ENCODE measurements around the gene ARFRP1.
"Not testable (repeated sequence)": the region's sequence is repeated elsewhere in the genome, so short reads cannot be mapped to it uniquely, and the experiment has no call there.

ARFRP1 gene

DNA sequence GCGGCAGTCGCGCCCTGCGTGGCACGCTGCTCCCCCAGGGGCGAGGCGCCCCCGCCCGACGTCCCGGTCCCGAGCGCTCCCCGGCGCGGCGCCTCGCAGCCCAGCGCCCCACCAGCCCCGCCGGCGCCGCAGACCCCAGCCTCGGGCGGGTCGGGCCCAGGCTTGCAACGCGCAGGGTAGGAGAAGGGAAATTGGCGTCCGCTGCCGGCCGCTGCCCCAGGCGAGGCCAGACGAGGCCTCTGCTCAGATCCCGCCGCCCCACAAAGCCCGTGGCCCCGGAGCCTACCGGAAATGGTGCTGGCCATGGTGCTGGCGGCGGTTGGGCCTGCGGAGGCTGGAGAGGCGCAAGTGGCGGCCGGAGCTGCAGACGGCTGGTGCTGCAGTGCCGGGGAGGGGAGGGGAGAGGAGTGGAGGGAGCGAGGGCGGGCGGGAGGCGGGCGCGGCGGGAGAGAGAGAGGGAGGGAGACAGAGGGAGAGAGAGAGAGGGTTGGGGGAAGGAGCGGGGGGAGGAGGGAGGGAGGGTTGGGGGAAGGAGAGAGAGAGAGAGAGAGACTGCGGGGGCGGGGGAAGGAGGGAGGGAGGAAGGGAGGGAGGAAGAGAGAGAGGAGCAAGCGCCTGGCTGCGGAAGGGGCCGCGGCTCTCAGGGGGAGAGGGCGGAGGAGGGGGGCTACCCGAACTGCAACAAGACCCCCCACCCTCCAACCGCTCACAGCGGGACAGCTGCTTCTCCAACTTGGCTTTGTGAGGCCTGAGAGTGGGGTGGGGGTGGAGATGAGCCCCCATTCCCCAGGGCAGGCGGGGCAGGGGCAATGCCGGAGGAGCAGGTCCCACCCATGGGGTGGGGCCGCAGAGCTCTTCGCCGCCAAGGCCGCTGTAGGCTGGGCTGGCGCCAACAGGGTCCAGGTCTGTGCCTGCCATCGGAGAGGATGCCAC lies 54.5 kb downstream of the ARFRP1 start, which contains the start of gene STMN3:
Gene STMN3 (minus strand): TSS at position 384 of the 933 bp plus-strand sequence. CDS start 79 bp downstream, at position 305.
- DNase-seq = peak; percentile 88

DNA sequence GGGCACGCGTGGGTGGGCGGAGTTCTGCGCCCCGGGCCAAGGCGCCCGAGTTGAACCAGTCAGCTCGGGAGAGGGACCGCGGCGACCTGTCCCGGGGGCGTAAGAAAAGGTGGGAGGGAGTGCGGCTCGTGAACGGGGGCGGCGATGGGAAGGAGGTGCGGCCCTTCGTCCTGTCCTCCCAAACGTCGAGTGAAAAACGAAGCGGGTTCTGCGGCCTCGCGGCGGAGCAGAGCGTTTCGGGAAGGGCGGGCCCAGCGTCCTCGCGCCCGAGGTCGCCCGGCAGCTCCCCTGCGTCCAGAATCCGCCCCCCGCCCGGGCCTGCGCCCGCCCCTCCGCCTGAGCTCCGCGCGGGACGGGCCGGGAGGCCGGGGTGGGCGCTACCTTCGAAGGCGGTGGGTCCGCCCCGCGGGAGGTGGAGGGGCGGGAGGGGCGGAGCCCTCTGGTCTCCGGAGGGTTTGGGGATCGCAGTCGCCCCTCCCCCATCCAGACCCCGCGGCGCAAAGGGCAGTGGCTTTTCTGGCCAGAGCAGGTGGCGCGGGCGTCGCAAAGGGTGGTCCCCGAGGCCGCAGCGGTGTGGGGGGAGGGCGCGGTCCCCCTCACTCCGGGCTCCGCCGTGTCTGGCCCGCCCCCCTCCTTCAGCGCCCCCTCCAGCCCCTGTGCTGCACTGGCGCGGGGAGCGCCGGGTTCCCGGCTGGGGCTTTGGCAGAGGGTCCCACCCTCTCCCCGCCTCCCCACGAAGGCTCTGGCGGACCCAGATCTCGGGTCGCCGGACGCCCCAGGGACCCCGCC lies 55.4 kb downstream of the ARFRP1 start:
- peak; percentile 55 for DNase-seq

DNA sequence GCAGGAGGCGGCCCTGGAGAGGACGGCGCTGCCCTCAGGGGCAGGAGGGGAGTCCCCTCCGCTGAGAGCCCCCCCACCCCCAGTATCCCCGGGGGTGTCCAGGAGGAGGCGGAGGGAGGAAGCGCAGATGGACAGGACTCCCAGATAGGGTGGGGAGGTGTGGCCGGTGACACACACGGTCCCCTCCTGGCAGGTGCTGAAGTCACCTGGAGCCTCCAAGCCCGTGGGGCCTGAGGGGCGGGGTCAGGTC lies 55.9 kb downstream of the ARFRP1 start:
- no peak for DNase-seq

DNA sequence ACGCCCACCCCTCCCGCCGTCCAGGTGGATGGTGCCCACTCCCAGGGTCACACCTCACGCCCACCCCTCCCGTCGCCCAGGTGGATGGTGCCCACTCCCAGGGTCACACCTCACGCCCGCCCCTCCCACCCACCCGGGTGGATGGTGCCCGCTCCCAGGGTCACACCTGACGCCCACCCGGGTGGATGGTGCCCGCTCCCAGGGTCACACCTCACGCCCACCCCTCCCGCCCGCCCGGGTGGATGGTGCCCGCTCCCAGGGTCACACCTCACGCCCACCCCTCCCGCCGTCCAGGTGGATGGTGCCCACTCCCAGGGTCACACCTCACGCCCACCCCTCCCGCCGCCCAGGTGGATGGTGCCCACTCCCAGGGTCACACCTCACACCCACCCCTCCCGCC lies 57.3 kb downstream of the ARFRP1 start:
- DNase-seq = not testable (repeated sequence)

DNA sequence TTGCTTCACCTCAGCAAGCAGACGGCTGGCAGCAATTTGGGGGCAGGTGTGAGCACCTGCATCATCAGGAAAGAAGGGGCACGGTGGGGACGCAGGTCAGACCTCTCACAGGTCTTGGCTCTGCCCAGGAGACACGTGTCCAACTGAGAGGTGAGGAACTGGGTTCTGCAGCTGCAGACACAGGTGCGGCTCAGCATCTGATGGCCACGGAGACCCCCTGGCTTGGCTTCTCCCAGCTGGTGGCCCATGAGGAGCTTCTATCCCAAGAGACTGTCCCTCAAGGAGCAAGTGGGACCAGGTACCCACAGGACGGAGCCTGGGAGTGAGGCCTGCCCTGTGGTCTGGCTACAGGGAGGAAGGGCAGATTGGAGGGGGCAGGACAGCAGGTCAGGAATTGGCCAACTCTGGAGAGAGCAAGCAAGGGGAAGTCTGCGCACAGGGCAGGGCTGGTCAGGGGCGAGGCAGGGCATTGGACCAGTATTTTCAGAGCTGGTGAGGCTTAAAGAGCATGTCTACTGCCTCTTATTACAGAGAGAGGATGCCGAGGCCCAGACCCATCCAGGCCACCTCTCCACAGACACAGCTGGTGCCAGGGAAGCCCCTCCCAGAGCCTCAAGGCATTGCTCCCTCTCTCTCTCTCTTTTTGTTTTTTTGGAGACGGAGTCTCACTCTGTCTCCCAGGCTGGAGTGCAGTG lies 58.7 kb downstream of the ARFRP1 start:
- no peak for DNase-seq
